HepG2 (cell line): ENCODE data around the gene RAB40C. TPM values are rescaled to one million over a fixed set of nuclear protein-coding genes. Genes with fewer than 3 reads are reported as not detected.

Source experiments
- BCL6 ChIP-seq: IDR thresholded peaks from 2 replicates; pipeline ENCODE4 v1.6.1; 2016; ENCODE audit warnings: missing genetic modification reagents, missing compliant biosample characterization
- CCDC6 ChIP-seq: sonication (generic); formaldehyde crosslinking; IDR thresholded peaks from 2 replicates; pipeline ENCODE4 v1.8.1; 2022; ENCODE audit warnings: mild to moderate bottlenecking, missing genetic modification reagents, moderate library complexity
- EP300 ChIP-seq, 3 experiments: sonication (generic) in 1 of 3; formaldehyde crosslinking in 1 of 3; IDR thresholded peaks; 2 replicates each; pipeline versions ENCODE4 v1.5.1 to v1.6.1; 2011 to 2020; ENCODE audit warnings: low read depth in 2 of 3, low read length in 2 of 3, borderline replicate concordance in 1 of 3, improper control_type of control experiment in 1 of 3, mild to moderate bottlenecking in 1 of 3, missing genetic modification reagents in 1 of 3, moderate library complexity in 1 of 3
- ERF ChIP-seq: IDR thresholded peaks from 2 replicates; pipeline ENCODE4 v1.6.1; 2018; ENCODE audit warnings: missing biosample characterization, missing genetic modification reagents
- FOXA3 ChIP-seq: IDR thresholded peaks from 2 replicates; pipeline ENCODE4 v1.6.1; 2016; ENCODE audit warnings: missing genetic modification reagents, missing compliant biosample characterization
- GMEB1 ChIP-seq: sonication (generic); formaldehyde crosslinking; IDR thresholded peaks from 2 replicates; pipeline ENCODE4 v1.5.1; 2020; ENCODE audit warnings: missing genetic modification reagents, mild to moderate bottlenecking, borderline replicate concordance
- HMG20B ChIP-seq: conservative IDR thresholded peaks from 2 replicates; pipeline ENCODE4 v1.6.1; 2016; ENCODE audit warnings: missing genetic modification reagents, missing compliant biosample characterization
- JUN ChIP-seq: sonication (generic); formaldehyde crosslinking; IDR thresholded peaks from 2 replicates; pipeline ENCODE4 v1.4.0; 2020; ENCODE audit warnings: mild to moderate bottlenecking, missing genetic modification reagents
- KAT8 ChIP-seq: IDR thresholded peaks from 2 replicates; pipeline ENCODE4 v1.6.1; 2016; ENCODE audit warnings: missing genetic modification reagents, missing compliant biosample characterization
- KDM2A ChIP-seq: sonication (generic); formaldehyde crosslinking; IDR thresholded peaks from 2 replicates; pipeline ENCODE4 v1.4.0; 2020; ENCODE audit warnings: low read depth, missing genetic modification reagents, borderline replicate concordance
- MAZ ChIP-seq, 2 experiments: sonication (generic) in 1 of 2; formaldehyde crosslinking in 1 of 2; IDR thresholded peaks; 2 replicates each; pipeline versions ENCODE4 v1.5.0 to v1.6.1; 2012 to 2020; ENCODE audit warnings: low read depth in 2 of 2, mild to moderate bottlenecking in 2 of 2, borderline replicate concordance in 1 of 2, improper control_type of control experiment in 1 of 2, low read length in 1 of 2, missing genetic modification reagents in 1 of 2, moderate library complexity in 1 of 2
- NPAS2 ChIP-seq: sonication (generic); formaldehyde crosslinking; IDR thresholded peaks from 2 replicates; pipeline ENCODE4 v1.8.0; 2022; ENCODE audit warnings: mild to moderate bottlenecking, missing genetic modification reagents, borderline replicate concordance
- RARA ChIP-seq: IDR thresholded peaks from 2 replicates; pipeline ENCODE4 v1.6.1; 2016; ENCODE audit warnings: missing genetic modification reagents, missing compliant biosample characterization
- RBFOX2 ChIP-seq: fragments of 200-400 bp; formaldehyde crosslinking; IDR thresholded peaks from 2 replicates; pipeline ENCODE4 v1.6.1; 2017; ENCODE audit warnings: low read depth, mild to moderate bottlenecking, low read length
- RFXANK ChIP-seq: IDR thresholded peaks from 2 replicates; pipeline ENCODE4 v1.6.1; 2016
- SIN3A ChIP-seq: IDR thresholded peaks from 2 replicates; pipeline ENCODE4 v1.6.1; 2011; ENCODE audit warnings: low read depth, mild to moderate bottlenecking, control low read depth, low read length, borderline replicate concordance
- SKI ChIP-seq: fragments of 450-650 bp; IDR thresholded peaks from one replicate; pipeline ENCODE4 v1.6.1; 2018; ENCODE audit warnings: mild to moderate bottlenecking; ENCODE audit not compliant: partially characterized antibody
- SOX5 ChIP-seq: IDR thresholded peaks from 2 replicates; pipeline ENCODE4 v1.6.1; 2016; ENCODE audit warnings: borderline replicate concordance
- SRF ChIP-seq: IDR thresholded peaks from 2 replicates; pipeline ENCODE4 v1.6.1; 2011; ENCODE audit warnings: mild to moderate bottlenecking, low read depth, low read length, moderate library complexity
- TFDP1 ChIP-seq: IDR thresholded peaks from 2 replicates; pipeline ENCODE4 v1.6.1; 2016; ENCODE audit warnings: missing compliant biosample characterization, missing genetic modification reagents, borderline replicate concordance
- THAP11 ChIP-seq: IDR thresholded peaks from 2 replicates; pipeline ENCODE4 v1.6.1; 2016; ENCODE audit warnings: missing biosample characterization, missing genetic modification reagents
- ZBTB20 ChIP-seq: sonication (generic); formaldehyde crosslinking; IDR thresholded peaks from 2 replicates; pipeline ENCODE4 v1.8.1; 2023; ENCODE audit warnings: missing genetic modification reagents, low read depth, mild to moderate bottlenecking, borderline replicate concordance
- ZGPAT ChIP-seq: IDR thresholded peaks from 2 replicates; pipeline ENCODE4 v1.6.1; 2016; ENCODE audit warnings: mild to moderate bottlenecking
- ZNF556 ChIP-seq: sonication (generic); formaldehyde crosslinking; IDR thresholded peaks from 2 replicates; pipeline ENCODE4 v1.4.0; 2020; ENCODE audit warnings: mild to moderate bottlenecking, missing genetic modification reagents, borderline replicate concordance
- ZNF563 ChIP-seq: sonication (generic); formaldehyde crosslinking; IDR thresholded peaks from 2 replicates; pipeline ENCODE4 v1.8.0; 2022; ENCODE audit warnings: mild to moderate bottlenecking, moderate library complexity, missing genetic modification reagents
- ZNF660 ChIP-seq: sonication (generic); formaldehyde crosslinking; IDR thresholded peaks from 2 replicates; pipeline ENCODE4 v1.5.1; 2020; ENCODE audit warnings: mild to moderate bottlenecking, low read depth, missing genetic modification reagents, borderline replicate concordance
- polyA plus RNA-seq, 8 experiments: library from polyadenylated mRNA; depleted of rRNA in 3 of 8; stranded (reverse) in 7 of 8; unstranded in 1 of 8; fragments of >200 nt; fragmentation: Illumina TruSeq in 4 of 8; extraction: Trizol in 4 of 8; gene quantifications; 2 replicates each; pipeline versions ENCODE4 v1.2.1 to v1.2.3, GENCODE V29; 2011 to 2016; ENCODE audit warnings: low read depth in 4 of 8, missing spikeins in 1 of 8, mixed read lengths in 1 of 8; ENCODE audit not compliant: insufficient read depth in 1 of 8
- total RNA-seq, 5 experiments: library from RNA; depleted of rRNA; stranded (reverse); fragments of >200 nt; fragmentation: Illumina TruSeq; extraction: Trizol; gene quantifications; 2 replicates each; pipeline ENCODE4 v1.2.3, GENCODE V29; 2016; ENCODE audit warnings: low read depth in 1 of 5

Gene RAB40C
- total and polyA plus RNA-seq, 2 of the 13 experiments (the other 11 are each of a cell fraction or from before 2014, with no cell fraction given) = 7.7 to 11.5 TPM

GRCh38 chr16:645852-646678 is 56.2 kb downstream of the RAB40C start (continued):
- TF ChIP-seq ZGPAT = peak; percentile 54; the same call in 1 of the 2 replicates
- 0 out of 2 replicates have a peak, but pooled peaks have one; percentile 43 for TF ChIP-seq CCDC6 (CRISPR knock-in tag)
- TF ChIP-seq RFXANK = no peak
- TF ChIP-seq NPAS2 = no peak
- TF ChIP-seq ZBTB20 (CRISPR knock-in tag) = peak; percentile 88
- no peak for TF ChIP-seq GMEB1 (CRISPR knock-in tag)
- peak; percentile 75; the same call in 1 of the 2 replicates for TF ChIP-seq KDM2A (CRISPR knock-in tag)
- no peak for TF ChIP-seq SRF
- TF ChIP-seq HMG20B = no peak
- TF ChIP-seq THAP11 (CRISPR knock-in tag) = peak; percentile 71
- peak; percentile 13 for TF ChIP-seq SKI
- TF ChIP-seq SIN3A = peak; percentile 13; the same call in 1 of the 2 replicates
- no peak for TF ChIP-seq ZNF556
- TF ChIP-seq RARA = peak; percentile 77
- TF ChIP-seq BCL6 (CRISPR knock-in tag) = peak; percentile 81
- 0 out of 2 replicates have a peak, but pooled peaks have one; percentile 39 for TF ChIP-seq ERF (CRISPR knock-in tag)
- peak; percentile 13; the same call in 1 of the 2 replicates for TF ChIP-seq SOX5 (CRISPR knock-in tag)
- no peak for TF ChIP-seq MAZ (IDR thresholded peaks at IDR 0.05; ENCODE audit: borderline replicate concordance, low read depth, low read length)
- TF ChIP-seq MAZ (CRISPR knock-in tag; IDR thresholded peaks at IDR 0.05; ENCODE audit: low read depth) = peak; percentile 75
- TF ChIP-seq FOXA3 (CRISPR knock-in tag) = peak; percentile 32; the same call in 1 of the 2 replicates
- TF ChIP-seq TFDP1 (CRISPR knock-in tag) = no peak
- TF ChIP-seq ZNF563 = no peak
- peak; percentile 58; the same call in 1 of the 2 replicates for TF ChIP-seq KAT8 (CRISPR knock-in tag)
- no peak for TF ChIP-seq ZNF660 (CRISPR knock-in tag)
- TF ChIP-seq JUN (CRISPR knock-in tag) = no peak
- TF ChIP-seq RBFOX2 = peak; percentile 74
- TF ChIP-seq EP300 (IDR thresholded peaks at IDR 0.05; ENCODE audit: low read depth in 2 of 2, low read length in 2 of 2) = peak in 1 of 2 experiments; percentile 43; a peak in 2 of 4 replicates
- no peak for TF ChIP-seq EP300 (CRISPR knock-in tag; IDR thresholded peaks at IDR 0.05; ENCODE audit: borderline replicate concordance)
